ENCODE measurements around the gene NLGN3.

The NLGN3 gene

DNA sequence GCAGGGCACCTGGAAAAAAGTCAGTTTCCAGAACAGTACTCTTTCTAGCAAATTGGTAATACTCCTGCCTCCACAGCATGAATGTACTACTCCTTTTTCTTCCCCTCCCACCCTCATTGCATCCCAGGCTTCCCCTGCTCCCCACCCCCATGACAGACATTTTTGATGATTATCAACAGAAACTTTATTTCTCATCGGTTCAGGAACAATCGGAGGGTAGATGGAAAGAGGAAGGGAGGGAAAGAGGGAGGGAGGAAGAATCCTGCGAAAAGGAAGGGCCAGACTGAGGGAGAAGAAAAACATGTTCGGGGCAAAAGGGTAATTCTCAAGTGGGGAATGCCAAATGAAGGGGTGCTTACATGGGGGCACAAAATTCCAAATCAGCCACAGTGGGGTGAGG is 37.4 kb upstream of the NLGN3 start:
- Histone ChIP-seq H3K36me3 (ENCODE audit: control insufficient read depth, insufficient read depth, low read length) (no peaks in the 10 kb centered on the region), H3K9me3 (ENCODE audit: control insufficient read depth, low read length) (no peaks in the 10 kb centered on the region), H3K4me2 (ENCODE audit: low read length) (no peak overlapping the region), H3K4me1 (peaks cover 3% of the 10 kb centered on the region), H3K4me3 (ENCODE audit: low read depth, low read length) (no peak overlapping the region), H3K27me3 (ENCODE audit: control insufficient read depth, insufficient read depth, low read length) (no peaks in the 10 kb centered on the region), H2AFZ (no peak overlapping the region), H3K27ac (no peak overlapping the region), H3K9ac (no peak overlapping the region), H3K79me2 (no peaks in the 10 kb centered on the region)
- TF ChIP-seq CTCF (IDR thresholded peaks at IDR 0.05), result no peak

DNA sequence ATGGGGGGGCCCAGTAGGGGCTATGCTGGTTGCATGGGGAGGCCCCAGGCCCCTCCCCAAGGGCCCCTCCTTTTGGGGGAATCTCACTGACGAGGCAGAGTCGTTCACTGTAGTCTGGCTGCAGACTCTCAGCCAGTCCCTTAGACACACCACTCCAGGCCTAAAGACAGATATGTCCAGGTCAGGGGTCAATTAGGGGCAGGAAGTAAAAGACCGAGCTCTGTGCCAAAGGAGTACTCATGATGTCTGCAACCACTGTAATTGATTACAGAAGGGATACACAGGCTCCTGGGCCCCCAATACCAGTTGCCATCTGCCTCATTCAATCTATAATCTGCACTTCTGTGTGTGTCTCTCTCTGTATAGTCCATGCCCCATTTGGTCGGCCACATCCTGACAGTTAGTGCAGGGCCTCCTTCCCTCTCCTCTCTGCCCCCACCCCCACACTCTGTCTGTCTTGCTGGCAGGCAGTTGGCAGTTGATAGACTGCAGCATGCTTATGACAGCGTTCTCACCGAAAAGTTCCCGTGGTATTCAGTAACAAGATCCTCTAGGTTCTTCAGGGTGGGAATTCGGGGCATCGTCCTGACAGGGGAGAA is 36.8 kb upstream of the NLGN3 start:
- Histone ChIP-seq H3K79me2 (no peaks in the 10 kb centered on the region), H3K9ac (no peak overlapping the region), H3K36me3 (ENCODE audit: control insufficient read depth, insufficient read depth, low read length) (no peaks in the 10 kb centered on the region), H3K4me2 (ENCODE audit: low read length) (no peak overlapping the region), H3K4me3 (ENCODE audit: low read depth, low read length) (no peak overlapping the region), H3K27ac (no peak overlapping the region), H2AFZ (no peak overlapping the region), H3K27me3 (ENCODE audit: control insufficient read depth, insufficient read depth, low read length) (no peaks in the 10 kb centered on the region), H3K4me1 (peaks cover 3% of the 10 kb centered on the region), H3K9me3 (ENCODE audit: control insufficient read depth, low read length) (no peaks in the 10 kb centered on the region)
- no peak for TF ChIP-seq CTCF (IDR thresholded peaks at IDR 0.05)

DNA sequence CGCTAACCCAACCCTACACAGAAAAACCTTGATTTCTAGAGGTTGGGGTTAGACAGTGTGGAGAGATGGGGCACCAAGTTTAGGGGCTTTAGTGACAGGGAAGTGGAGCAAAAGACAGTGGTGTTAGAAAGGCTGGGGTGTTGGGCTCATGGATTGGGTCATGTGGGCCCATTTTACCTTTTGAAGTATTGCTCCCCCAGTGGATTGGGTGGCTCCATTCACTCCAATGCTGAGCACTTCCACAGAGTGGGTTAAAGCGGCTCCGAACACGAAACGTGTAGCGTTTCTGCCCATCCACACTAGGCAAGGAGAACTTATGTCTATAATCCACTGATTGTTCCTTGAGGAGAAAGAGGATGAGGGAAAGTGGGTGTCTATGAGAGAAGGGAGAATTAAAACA is 35.6 kb upstream of the NLGN3 start:
- H3K4me1 ChIP-seq, result no peaks in the 10 kb centered on the region
- no peak overlapping the region for H3K4me2 ChIP-seq (ENCODE audit: low read length)
- TF ChIP-seq CTCF (IDR thresholded peaks at IDR 0.05), result no peak
- H3K27ac ChIP-seq, result no peak overlapping the region
- no peak overlapping the region for H2AFZ ChIP-seq
- no peak overlapping the region for H3K4me3 ChIP-seq (ENCODE audit: low read depth, low read length)
- no peak overlapping the region for H3K9ac ChIP-seq
- no peaks in the 10 kb centered on the region for H3K79me2 ChIP-seq
- H3K27me3 ChIP-seq (ENCODE audit: control insufficient read depth, insufficient read depth, low read length), result no peaks in the 10 kb centered on the region
- no peaks in the 10 kb centered on the region for H3K36me3 ChIP-seq (ENCODE audit: control insufficient read depth, insufficient read depth, low read length)
- H3K9me3 ChIP-seq (ENCODE audit: control insufficient read depth, low read length), result no peaks in the 10 kb centered on the region

DNA sequence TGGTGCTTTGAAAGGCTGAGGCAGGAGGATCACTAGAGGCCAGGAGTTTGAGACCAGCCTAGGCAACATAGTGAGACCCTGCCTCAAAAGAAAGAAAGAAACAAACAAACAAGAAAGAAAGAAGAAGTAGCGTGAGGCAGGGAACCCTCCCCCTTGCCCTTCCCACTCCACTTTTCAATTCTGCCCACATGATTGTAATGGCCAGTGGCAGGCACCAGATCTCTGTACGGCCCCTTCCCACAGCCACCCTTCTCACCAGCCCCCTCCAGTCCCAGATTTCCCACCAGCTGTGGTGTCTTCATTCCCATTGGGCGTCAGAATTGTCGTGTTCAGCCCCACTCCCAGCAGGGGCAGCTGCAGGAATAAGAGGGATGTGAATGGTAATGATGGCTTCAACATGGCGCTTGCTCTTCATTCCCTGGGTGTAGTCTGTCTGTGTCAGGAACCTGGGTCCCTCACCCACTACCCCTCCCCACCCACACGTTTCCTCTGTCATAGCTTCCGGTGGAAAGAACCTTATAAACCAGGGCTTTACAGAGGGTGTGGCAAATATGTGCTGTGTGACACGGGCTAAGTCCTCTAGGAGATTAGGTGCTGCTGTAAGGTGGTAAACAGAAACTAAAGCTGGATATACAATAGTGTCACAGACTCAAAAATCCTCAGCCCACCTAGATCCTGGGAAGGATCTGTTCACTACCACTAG is 33.3 kb upstream of the NLGN3 start, which contains the start of gene IL2RG:
IL2RG (minus strand) TSS at position 437 of the 703 bp plus-strand sequence; CDS start at position 399, 38 bp downstream.
- Histone ChIP-seq H3K4me2 (ENCODE audit: low read length) (no peak within 1 kb of the TSS), H3K4me3 (ENCODE audit: low read depth, low read length) (no peak within 1 kb of the TSS), H3K27me3 (ENCODE audit: control insufficient read depth, insufficient read depth, low read length) (no peaks in the 10 kb centered on the region), H3K4me1 (no peaks in the 10 kb centered on the region), H3K27ac (no peak within 1 kb of the TSS), H3K36me3 (ENCODE audit: control insufficient read depth, insufficient read depth, low read length) (no peaks in the 10 kb centered on the region), H2AFZ (no peak within 1 kb of the TSS), H3K9me3 (ENCODE audit: control insufficient read depth, low read length) (no peaks in the 10 kb centered on the region), H3K9ac (no peak within 1 kb of the TSS), H3K79me2 (no peaks in the 10 kb centered on the region)
- no peak for TF ChIP-seq CTCF (IDR thresholded peaks at IDR 0.05)

All from parathyroid adenoma (tissue), 2 donors.